GM19035 (cell line): ENCODE measurements around the gene TM4SF1.

ENCODE experiments used
- ATAC-seq: cut with Tn5 transposase; IDR thresholded peaks from one replicate; pipeline ENCODE4 v1.9.1; 2021; ENCODE audit not compliant: unreplicated experiment

Gene TM4SF1, protein sequence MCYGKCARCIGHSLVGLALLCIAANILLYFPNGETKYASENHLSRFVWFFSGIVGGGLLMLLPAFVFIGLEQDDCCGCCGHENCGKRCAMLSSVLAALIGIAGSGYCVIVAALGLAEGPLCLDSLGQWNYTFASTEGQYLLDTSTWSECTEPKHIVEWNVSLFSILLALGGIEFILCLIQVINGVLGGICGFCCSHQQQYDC

DNA sequence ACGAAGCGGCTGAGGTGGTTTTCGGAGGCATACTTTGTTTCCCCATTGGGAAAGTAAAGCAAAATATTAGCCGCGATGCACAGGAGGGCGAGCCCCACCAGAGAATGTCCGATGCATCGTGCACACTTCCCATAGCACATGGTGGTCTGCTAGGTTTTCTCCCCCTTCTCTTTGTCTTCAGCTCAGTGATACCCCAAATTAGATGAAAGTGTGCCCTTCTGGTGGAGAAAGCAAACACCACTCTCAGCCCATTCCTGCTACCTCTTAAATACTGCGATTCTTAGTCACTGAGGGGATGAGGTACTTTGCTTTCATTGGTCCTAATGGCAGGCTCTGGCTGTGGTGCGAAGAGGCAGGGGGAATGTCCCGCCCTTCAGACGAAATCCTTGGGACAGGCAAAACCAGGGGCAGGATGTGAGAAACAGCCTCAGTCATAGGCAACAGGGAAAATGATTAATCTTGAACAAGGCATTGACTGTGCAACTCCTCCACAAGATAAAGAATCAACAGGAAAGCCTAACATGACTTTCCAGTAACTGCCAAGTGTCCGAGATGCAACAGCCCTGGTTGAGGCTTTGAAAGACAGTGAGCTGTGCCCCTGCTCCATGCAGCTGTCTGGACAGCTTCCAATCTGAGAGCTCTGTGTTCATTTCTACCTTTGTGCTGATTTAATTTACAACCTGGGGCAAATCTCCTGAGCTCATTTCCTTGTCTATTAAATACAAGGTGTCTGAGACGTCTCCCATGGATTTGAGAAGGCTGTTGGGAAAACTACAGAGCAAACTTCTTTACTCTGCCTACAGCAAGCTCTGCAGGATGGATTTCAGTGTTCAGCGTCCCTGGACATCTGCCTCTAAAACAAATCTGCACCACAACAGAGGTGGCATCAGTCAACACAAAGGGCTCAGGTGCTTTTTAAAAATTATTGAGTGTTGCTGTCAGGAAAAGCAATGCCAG is at the start of gene TM4SF1:
TM4SF1 (minus strand) TSS at position 242 of the 957 bp plus-strand sequence; CDS start at position 140, 102 bp downstream.
- no peak for ATAC-seq

DNA sequence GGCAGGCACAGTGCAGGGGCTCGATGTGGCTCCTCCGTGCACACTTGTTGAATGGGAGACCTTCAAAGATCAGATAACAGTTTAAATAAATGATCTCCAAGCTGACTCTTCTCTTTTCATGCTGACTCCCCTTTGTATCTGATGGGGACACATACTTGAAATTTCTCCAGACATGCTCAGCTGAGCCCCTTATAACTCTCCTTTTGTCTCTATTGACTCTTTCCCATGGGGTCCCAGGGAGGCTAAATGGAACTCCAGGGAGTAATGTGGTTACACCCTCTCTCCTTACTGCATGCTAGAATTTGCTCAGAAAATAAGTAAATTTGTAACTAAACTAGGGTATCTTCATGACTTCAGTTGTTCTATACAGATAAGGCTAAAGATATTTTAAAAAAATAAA is 48.9 kb upstream of the TM4SF1 start:
- ATAC-seq: no peak

DNA sequence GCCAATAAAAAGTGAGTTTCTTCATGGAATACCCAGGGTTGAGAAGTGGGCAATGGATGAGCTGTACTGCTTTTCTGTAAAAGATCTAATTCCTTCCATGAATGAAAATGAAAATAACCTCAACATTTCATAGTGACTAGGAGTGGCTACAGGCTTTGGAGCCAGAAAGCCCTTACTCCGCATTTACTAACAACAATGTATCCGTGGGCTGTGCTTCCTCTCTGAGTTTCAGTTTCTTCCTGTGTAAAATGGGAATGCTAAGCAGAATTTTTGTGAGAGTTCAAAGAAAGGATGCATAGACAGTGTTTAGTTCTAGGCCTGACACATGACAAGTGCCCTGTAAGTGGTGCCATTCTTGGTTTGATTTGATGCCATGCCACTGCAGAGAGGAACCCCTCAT is 47.5 kb upstream of the TM4SF1 start:
- no peak for ATAC-seq

DNA sequence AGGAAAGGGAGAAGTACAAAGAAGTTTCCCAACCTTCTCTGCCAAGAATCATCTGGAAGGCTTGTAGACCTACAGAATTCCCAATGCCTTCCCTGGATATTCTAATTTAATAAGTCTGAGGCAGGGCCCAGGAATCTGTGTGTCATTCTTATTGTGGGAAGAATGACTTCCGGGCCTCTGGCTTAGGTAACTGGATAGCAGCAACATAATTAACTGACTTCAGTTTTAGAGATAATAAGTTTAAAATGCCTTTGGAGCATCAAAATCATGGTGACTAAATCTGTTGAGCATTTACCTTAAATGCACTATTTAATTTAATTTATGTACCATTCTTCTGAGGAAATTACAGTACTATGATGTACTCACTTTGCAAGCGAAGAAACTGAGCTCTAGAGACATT is 44.3 kb upstream of the TM4SF1 start:
- no peak for ATAC-seq

DNA sequence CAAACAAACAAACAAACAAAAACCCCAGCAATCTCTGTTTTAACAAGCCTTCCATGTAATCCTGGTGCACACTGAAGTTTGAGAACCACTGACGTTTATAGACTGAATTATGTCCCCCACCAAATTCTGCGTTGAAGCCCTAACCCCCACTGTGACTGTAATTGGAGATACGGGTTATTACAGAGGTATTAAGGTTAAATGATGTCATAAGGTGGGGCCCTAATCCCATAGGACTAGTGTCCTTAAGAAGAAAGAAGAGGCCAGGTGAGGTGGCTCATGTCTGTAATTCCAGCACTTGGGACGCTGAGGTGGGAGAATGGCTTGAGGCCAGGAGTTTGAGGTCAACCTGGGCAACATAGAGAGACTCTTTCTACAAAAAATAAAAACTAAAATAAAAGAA is 42.4 kb upstream of the TM4SF1 start:
- ATAC-seq: no peak

DNA sequence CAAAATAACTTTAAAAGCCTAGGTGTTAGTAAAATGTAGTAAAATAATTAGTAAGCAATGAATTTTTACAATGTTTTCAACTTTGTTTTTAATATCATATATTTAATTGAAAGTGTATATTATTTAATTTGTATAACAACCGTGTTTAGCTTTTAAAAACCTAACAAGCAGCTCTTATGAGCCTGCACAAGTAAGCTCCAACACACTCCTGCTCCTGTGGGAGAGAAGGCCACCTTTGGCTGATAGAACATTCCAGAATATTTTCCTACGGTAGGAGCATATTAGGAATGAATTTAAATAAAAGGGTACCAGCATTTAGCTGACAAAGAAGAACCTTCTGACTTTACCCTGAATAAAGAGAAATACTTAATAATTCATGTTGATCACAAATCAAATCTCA is 40.3 kb upstream of the TM4SF1 start:
- ATAC-seq: no peak

DNA sequence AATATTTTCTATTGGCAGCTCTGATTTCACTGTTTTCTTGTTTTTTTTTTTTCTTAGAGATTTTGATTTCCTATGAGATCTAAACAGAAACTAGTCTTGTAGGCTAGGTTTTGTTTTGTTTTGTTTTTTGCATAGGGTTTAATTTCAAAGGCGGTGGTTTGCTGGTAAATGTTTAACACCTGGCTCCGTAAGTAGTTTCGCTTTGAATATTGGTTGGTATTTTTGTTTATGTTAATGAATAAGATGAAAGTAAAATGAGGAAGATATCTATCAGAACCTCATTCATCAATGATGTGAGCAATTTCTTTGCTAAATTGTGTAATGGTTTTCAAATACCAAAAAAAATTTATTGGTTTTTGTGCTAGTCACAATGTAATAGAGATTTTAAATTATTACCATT is 39.7 kb upstream of the TM4SF1 start:
- ATAC-seq: peak; percentile 80

DNA sequence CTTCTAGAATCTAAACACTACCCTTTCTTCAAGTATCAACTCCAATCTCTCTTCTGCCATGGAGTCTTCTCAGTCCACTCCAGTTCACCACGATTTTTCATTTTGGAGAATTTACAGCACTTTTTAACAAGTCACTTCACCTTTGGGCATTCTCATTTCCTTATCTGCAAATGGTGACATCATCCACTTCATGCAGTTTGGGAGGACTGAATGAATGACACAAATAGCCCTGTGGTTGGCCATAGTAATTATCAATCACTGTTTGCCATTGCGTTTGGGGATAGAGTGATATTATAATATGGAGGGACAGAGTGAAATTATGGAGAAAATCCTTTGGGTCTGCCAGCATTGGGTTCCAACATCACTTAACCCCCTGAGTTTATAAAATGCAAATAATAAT is 38.0 kb upstream of the TM4SF1 start:
- ATAC-seq: no peak

DNA sequence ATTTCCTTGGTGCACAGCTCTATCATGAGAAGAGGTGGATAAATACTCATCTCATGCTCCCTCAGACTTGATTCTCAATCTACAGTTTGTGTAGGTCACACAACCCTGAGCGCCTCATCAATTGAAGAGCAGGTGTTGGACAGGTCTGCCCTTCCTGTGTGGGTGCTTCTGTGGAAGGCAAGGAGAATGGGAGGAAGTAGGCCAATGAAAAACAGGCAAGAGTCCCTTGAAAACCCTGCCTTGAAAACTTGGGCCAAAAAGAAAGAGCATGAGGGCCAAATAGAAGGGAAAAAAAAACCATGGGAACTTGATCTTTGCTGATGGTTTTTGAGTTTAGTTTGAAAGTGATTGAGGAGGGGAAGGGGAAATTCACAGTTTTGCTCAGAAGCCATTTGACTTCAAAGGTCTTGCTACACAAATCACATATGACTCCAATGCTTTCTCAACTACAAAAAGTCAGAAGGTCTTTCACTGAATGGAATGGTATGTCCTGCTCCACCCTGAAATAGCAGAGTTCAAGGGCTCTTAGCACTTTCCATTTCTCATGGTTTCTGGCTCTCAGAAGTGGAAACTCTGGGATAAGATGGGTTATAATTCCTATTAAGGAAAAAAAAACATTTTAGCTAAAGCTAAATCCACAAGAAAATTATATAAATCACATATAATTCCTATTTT is 37.2 kb upstream of the TM4SF1 start:
- no peak for ATAC-seq

DNA sequence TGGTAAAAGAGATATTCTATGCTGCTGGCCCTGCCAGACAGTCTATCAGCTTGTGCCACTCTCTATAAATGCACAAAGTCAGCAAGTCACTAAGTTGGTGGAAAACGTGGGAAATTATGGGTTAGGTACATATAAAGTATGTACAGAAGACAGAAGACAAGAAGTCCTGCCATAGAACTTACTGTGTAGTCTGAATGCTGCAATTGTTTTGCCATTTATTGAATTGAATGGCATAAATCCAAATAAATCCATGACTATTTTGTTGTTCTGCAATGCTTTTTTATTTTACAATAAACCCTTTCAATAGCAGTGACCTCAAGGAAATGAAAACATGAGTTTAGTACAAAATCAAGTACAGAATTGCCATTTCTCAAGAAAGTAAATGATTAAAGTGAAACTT is 34.1 kb upstream of the TM4SF1 start:
- ATAC-seq: no peak

DNA sequence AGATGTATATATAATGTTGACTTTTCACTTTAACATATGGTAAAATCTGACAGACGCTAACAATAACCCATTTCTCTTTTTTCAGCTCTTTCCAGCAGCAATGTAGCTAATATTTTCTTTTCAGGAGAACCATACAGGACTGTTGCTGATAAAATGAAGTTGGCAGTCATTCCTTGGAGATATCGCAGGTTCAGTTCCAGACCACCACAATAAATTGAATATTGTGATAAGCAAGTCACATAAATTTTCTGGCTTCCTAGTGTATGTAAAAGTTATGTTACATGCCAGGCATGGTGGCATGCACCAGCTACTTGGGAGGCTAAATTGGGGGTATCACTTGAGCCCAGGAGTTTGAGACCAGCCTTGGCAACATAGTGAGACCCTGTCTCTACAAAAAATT is 31.9 kb upstream of the TM4SF1 start:
- no peak for ATAC-seq

DNA sequence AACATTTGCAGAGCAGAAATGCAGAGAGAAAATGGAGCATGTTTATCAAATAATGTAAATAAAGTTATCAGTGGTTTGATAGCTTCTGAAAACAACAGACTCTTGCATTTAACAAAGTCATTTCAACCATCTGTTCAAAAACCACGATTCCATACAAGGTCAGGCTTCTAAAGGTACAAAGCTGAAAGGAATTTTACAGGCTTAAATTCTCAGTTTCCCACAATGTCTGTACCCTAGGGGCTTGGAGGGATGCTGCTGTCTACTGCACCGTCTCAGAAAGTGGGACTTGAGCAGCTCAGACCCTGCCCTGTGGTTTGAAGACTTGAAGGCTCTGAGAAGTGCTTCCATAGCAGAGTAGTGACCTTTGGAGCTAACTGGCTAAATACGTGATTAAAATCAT is 30.4 kb upstream of the TM4SF1 start:
- no peak for ATAC-seq

DNA sequence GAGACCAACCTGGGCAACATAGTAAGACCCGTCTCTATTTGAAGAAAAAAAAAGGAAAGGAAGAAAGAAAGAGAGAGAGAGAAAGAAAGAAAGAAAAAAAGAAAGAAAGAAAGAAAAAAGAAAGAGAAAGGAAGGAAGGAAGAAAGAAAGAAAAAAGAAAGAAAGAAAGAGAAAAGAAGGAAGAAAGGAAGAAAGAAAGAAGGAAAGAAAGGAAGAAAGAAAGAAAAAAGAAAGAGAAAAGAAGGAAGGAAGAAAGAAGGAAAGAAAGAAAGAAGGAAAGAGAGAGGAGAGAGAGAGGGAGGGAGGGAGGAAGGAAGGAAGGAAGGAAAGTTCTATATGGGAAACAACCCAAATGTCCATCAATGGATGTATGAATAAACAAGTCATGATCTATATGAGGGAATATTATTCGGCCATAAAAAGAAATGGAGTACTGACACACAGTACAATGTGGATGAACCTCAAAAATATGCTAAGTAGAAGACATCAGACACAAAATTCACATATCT is 28.8 kb upstream of the TM4SF1 start:
- ATAC-seq: no peak

DNA sequence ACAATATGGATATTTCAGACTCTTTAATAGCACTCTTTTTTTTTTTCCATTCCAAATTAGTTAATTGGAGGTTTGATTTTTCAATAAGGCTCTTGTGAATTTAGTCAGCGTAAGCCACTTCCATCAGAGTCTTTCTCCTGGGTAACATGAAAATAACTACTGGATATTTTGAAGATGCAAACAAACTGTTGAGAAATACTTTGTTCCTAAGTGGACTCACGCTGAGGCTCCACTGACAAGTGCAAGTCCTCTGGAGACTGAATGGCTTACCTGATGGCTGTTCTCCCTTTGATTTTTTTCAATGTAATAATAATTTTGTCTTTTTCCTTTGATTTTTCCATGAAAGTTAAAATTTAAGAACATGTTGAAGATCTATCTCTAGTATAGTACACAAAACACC is 26.0 kb upstream of the TM4SF1 start:
- ATAC-seq: no peak

DNA sequence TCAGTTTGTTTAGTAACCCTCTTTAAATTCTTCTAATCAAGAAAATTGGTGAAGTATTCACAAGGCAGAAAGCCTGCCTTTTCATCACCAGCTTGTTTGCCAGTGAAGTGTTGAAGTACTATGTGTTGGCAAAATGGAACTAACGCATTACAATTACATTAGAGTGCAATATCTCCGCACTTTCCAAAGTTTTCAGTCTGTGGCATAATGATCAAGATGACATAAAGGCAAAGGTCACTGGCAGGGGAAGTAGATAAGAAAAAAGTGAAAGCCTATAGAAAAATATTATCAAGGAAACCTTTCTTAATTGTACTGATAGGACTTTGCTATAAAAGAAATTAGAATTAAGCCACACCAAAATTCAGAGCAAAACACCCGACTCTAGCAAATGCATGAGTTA is 25.0 kb upstream of the TM4SF1 start:
- no peak for ATAC-seq

DNA sequence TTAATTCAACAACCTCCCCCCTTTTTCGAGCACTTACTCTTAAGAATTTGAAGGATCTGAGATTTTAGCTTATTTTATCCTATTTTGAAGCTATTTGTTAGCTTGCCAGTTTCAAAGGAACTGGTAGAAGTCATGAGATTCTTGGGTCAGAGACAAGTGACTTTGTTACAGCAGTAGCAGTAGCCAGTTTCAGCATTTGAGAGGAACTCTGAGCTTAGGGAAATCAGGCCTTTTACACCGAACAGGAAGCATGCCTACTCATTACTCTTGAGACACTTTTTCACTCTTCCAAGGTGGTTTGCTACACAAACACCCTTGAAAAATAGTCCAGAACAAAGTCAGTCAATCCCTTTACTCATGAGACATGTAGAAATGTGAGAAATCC is 24.5 kb upstream of the TM4SF1 start:
- ATAC-seq: no peak

DNA sequence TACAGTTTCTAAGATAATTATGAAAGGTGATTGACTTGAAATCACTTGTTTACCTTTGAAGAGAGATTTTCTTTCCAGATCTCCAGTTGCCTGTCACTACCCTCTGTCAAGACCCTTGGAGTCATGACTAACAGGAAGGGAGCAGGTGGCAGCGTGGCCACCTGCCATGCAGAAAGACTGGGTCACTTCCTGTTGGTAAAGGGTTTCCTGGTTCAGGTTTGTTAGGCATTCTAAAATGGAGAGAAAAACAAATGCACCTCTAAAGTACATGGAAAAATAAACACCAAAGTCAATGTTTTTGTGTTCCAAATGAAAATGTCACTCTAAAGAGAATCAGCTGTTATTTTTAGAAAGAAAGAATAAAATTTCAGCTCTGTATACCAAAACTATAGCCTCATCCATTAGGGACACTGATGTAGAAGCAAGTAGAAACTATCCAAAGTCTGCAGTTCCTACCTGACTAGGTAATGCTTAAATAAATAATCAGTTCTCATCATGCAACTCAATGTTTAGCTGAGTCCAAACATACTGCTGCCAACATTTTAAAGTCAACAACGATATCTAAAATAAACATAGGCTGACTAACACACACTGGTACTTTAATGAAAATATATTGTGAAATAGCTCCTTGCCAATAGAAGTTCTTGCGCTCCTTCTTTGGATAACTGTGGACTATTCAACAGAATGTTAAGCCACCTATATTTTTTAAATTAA is 23.9 kb upstream of the TM4SF1 start:
- ATAC-seq: no peak

DNA sequence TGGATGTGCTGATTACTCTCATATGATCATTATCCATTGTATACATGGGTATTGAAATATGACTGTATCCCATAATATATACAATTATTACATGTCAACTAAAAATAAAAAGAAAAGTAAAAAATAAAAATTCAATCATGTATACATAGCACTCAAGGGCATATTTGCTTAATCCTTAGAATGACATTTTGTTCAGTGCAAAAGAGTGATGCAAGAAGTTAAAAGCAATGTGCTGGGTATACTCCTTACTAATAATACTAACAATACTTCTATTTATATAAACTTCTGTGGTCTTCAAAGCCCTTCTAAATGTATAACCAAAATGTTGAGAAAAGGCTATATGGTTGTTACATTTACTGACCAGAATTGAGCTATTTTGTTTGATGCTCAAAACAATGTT is 23.2 kb upstream of the TM4SF1 start:
- no peak for ATAC-seq

DNA sequence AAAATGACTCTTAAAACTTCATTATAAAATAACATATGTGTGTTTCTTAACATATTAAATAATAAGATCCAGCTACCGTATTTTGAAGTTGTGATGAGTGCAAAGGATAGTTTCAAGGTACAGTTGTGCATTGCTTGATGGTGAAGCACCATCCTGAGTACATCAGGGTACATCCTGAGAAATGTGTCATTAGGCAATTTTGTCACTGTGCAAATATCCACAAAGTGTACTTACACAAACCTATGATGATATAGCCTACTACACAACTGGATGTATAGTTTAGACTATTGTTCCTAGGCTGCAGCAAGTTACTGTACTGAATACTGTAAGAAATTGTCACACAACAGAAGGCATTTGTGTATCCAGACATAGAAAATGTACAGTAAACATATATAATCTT is 20.8 kb upstream of the TM4SF1 start:
- no peak for ATAC-seq

DNA sequence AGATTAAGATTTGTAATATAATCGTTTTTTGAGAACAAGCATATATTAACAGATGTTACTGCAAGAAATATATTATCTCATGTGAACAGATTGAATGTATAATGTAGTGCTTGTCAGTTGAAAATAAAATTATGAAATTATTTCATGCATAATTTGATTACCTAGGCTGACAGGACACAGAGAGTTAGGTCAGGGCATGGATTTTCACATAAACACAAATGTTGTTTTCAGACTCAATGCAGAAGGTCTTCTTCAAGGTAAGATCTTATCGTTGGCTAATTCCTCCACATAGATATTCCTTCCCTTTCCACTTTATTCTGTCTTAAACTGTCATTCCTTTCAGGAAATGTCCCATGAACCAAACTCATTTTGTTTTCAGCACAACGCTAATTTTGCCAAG is 20.1 kb upstream of the TM4SF1 start:
- ATAC-seq: no peak

DNA sequence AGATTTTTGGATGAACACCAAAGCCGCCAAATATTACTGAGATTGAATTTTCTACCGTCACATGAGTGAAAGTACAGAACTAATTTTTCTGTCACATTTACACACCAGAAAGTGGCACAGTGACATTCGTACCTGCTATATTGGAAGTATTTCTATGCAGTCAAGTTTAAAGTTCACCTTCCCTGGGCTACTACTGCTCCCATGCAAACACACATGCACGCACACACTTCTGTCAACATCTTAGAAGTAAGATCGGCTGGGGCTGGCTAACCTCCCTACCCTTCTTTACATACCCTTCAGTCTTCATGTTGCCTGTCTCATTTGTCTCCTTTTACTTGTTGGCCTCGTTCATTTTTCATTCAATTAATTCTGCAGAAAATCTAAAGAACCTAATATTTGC is 19.0 kb upstream of the TM4SF1 start:
- no peak for ATAC-seq
